ENCODE results near the gene ARRDC2. TPM values are rescaled to one million over a fixed set of nuclear protein-coding genes. Genes with fewer than 3 reads are reported as not detected.

ARRDC2 gene
- total RNA-seq (10 to 100 TPM; 33.5 to 37.1 TPM), polyA plus RNA-seq (45.8 TPM)

DNA sequence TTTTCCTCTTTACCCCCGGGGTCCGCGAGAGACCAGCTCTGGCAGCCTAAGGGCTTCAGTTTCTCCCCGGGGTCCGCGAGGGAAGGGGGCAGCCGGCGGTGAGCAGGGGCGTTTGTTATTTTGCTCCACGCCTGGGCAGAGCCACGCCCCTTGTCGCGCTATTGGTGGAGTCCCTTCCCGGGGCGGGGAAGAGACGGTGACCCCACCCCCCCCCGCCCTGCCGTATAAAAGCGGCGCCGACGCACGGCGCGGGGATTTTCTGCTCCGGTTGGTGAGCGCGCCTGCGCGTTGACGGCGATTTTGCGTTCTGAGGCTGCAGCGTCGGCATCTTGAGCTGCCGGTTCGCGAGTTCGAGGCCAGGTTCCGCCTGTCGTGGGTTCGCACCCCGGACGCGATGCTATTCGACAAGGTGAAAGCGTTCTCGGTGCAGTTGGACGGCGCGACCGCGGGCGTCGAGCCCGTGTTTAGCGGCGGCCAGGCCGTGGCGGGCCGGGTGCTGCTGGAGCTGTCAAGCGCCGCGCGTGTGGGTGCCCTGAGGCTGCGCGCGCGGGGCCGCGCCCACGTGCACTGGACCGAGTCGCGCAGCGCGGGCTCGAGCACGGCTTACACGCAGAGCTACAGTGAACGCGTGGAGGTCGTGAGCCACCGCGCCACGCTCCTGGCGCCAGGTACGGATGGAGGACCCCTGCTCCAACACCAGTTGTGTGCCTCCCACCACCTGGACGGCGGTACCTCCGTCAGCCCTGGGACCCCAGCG, at the start of gene ARRDC2:
ARRDC2 (plus strand) TSS at position 254 of the 757 bp plus-strand sequence; CDS start at position 395, 141 bp downstream.
- H3K27me3 Mint-ChIP-seq = peaks cover 0 to 2% of the 10 kb centered on the region in 2 donors
- H3K4me1 ChIP-seq (ENCODE audit: insufficient read depth, low read length) = peaks cover 41% of the 10 kb centered on the region
- peaks cover 36% of the 10 kb centered on the region for H3K36me3 ChIP-seq (ENCODE audit: insufficient read depth, low read length)
- peak within 1 kb of the TSS; percentile 84 to 94 (median 88) for H3K4me3 Mint-ChIP-seq
- no peaks in the 10 kb centered on the region for H3K9me3 Mint-ChIP-seq
- ChIA-PET POLR2A (interaction anchor here (0.8 to 3.1 kb wide), 10 partner anchors 9 to 144 kb away, joined by 3 to 18 read pairs (median 3); partner anchors contain the start of genes IL12RB1, MAST3 and PIK3R2), CTCF (interaction anchor here (0.6 to 9.8 kb wide), 18 partner anchors 8 to 196 kb away, joined by 3 to 168 read pairs (median 6); partner anchors contain the start of genes JAK3, MAST3, PIK3R2 and RAB3A)
- H3K9me3 ChIP-seq (ENCODE audit: low read length) = no peaks in the 10 kb centered on the region
- H3K27ac ChIP-seq (ENCODE audit: low read depth, low read length) = peak within 1 kb of the TSS; percentile 38
- H3K4me3 ChIP-seq (ENCODE audit: low read length) = peak within 1 kb of the TSS; percentile 70
- peaks cover 4 to 59% (median 10%) of the 10 kb centered on the region in 3 donors for H3K36me3 Mint-ChIP-seq
- peak within 1 kb of the TSS; percentile 90 to 99 (median 97) for H3K27ac Mint-ChIP-seq
- H3K4me1 Mint-ChIP-seq = peaks cover 16 to 37% (median 35%) of the 10 kb centered on the region in 3 donors
- no peaks in the 10 kb centered on the region for H3K27me3 ChIP-seq (ENCODE audit: insufficient read depth, low read length, poor library complexity, severe bottlenecking)
- DNase-seq = peak; percentile 85 to 93 (median 87)

- Mint-ChIP-seq H3K4me3 (no peak overlapping the region), H3K27ac (no peak overlapping the region), H3K9me3 (peaks cover 0 to 2% (median 0%) of the 10 kb centered on the region in 5 donors), H3K36me3 (no peaks in the 10 kb centered on the region), H3K27me3 (peaks cover 38 to 50% of the 10 kb centered on the region in 2 donors), H3K4me1 (peaks cover 7 to 12% (median 8%) of the 10 kb centered on the region in 3 donors)
- Histone ChIP-seq H3K36me3 (ENCODE audit: insufficient read depth, low read length) (no peaks in the 10 kb centered on the region), H3K27ac (ENCODE audit: low read depth, low read length) (no peak overlapping the region), H3K4me3 (ENCODE audit: low read length) (no peak overlapping the region), H3K4me1 (ENCODE audit: insufficient read depth, low read length) (no peaks in the 10 kb centered on the region), H3K27me3 (ENCODE audit: insufficient read depth, low read length, poor library complexity, severe bottlenecking) (peaks cover 18% of the 10 kb centered on the region), H3K9me3 (ENCODE audit: low read length) (no peaks in the 10 kb centered on the region)
- ChIA-PET CTCF (no interaction called here), POLR2A (no interaction called here)
- DNase-seq = no peak
These were observed 43.9 kb upstream of the ARRDC2 start for GRCh38 chr19:17963936-17964691.

DNA sequence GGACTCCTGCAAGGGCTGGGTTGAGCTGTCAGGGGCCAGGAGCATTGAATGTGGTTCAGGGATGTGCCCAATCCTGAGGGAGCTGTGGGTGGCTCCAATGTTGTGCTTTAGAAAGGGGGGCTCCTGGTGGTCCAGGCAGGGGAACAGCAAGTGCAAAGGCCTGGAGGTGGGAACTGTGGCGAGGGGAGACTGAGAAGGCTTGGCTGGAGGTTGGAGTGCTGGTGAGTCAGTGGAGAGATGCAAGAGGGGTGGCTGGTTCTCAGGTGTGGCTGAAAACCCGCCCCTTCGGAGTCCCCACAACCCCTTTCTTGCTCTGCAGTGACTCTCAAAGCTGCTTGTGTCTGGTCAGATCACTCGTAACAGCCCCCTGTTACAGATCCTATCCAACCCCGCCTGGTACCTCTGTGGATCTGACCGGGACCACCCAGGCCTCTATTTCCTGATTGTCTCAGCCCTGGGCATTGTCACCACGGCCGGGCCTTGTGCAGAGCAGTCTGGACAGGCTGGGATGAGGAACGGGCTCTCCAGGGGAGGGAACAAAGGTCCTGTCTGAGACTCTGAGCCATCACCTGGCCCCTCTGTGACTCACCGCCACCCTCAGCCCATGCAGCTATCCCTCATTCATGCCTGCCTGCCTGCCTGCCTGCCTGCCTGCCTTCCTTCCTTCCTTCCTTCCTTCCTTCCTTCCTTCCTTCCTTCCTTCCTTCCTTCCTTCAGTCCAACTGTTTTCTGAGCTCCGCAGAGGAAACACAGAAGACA, 42.4 kb upstream of the ARRDC2 start:
- POLR2A ChIA-PET = no interaction called here
- CTCF ChIA-PET = interaction anchor here (1.0 kb wide), 1 partner anchor 106 kb away, joined by 3 read pairs; the partner anchor contains the start of gene RPL18A
- peaks cover 18% of the 10 kb centered on the region for H3K27me3 ChIP-seq (ENCODE audit: insufficient read depth, low read length, poor library complexity, severe bottlenecking)

GRCh38 chr19:17966129-17966483, 41.9 kb upstream of the ARRDC2 start:
- H3K9me3 Mint-ChIP-seq = peaks cover 0 to 2% (median 0%) of the 10 kb centered on the region in 5 donors
- H3K4me1 ChIP-seq (ENCODE audit: insufficient read depth, low read length) = no peaks in the 10 kb centered on the region
- POLR2A ChIA-PET = no interaction called here
- H3K27ac ChIP-seq (ENCODE audit: low read depth, low read length) = no peak overlapping the region
- H3K9me3 ChIP-seq (ENCODE audit: low read length) = no peaks in the 10 kb centered on the region
- peaks cover 39 to 53% of the 10 kb centered on the region in 2 donors for H3K27me3 Mint-ChIP-seq
- no peak overlapping the region for H3K4me3 Mint-ChIP-seq
- H3K36me3 Mint-ChIP-seq = no peaks in the 10 kb centered on the region
- H3K4me1 Mint-ChIP-seq = peaks cover 7 to 12% (median 8%) of the 10 kb centered on the region in 3 donors
- CTCF ChIA-PET = interaction anchor here (1.0 kb wide), 1 partner anchor 107 kb away, joined by 3 read pairs; the partner anchor contains the start of gene RPL18A
- no peak overlapping the region for H3K27ac Mint-ChIP-seq
- no peak overlapping the region for H3K4me3 ChIP-seq (ENCODE audit: low read length)
- H3K36me3 ChIP-seq (ENCODE audit: insufficient read depth, low read length) = no peaks in the 10 kb centered on the region
- H3K27me3 ChIP-seq (ENCODE audit: insufficient read depth, low read length, poor library complexity, severe bottlenecking) = peaks cover 18% of the 10 kb centered on the region
- no peak for DNase-seq

More for the DNA sequence above, 42.4 kb upstream of the ARRDC2 start:
- Histone ChIP-seq H3K27ac (ENCODE audit: low read depth, low read length) (no peak overlapping the region), H3K36me3 (ENCODE audit: insufficient read depth, low read length) (no peaks in the 10 kb centered on the region), H3K4me1 (ENCODE audit: insufficient read depth, low read length) (no peaks in the 10 kb centered on the region), H3K9me3 (ENCODE audit: low read length) (no peaks in the 10 kb centered on the region), H3K4me3 (ENCODE audit: low read length) (no peak overlapping the region)
- DNase-seq = no peak
- Mint-ChIP-seq H3K36me3 (no peaks in the 10 kb centered on the region), H3K9me3 (peaks cover 0 to 2% (median 0%) of the 10 kb centered on the region in 5 donors), H3K4me3 (peak overlapping the region in 1 of 7 donors; percentile 33), H3K4me1 (peaks cover 7 to 12% (median 8%) of the 10 kb centered on the region in 3 donors), H3K27me3 (peaks cover 39 to 53% of the 10 kb centered on the region in 2 donors), H3K27ac (no peak overlapping the region)

GRCh38 chr19:17966550-17967256, 41.3 kb upstream of the ARRDC2 start, which contains the start of gene KCNN1:
TSS of gene KCNN1 (plus strand) at chr19:17967107. CDS start at chr19:17973889, 6,782 bp downstream.
- H3K27ac ChIP-seq (ENCODE audit: low read depth, low read length) = no peak within 1 kb of the TSS
- no peaks in the 10 kb centered on the region for H3K36me3 ChIP-seq (ENCODE audit: insufficient read depth, low read length)
- peak within 1 kb of the TSS in 6 of 7 donors; percentile 39 to 67 (median 62) for H3K4me3 Mint-ChIP-seq
- no peak within 1 kb of the TSS for H3K4me3 ChIP-seq (ENCODE audit: low read length)
- POLR2A ChIA-PET = no interaction called here
- CTCF ChIA-PET = interaction anchor here (0.8 kb wide), 1 partner anchor 31 kb away, joined by 3 read pairs; no protein-coding TSS in a partner anchor
- peaks cover 18% of the 10 kb centered on the region for H3K27me3 ChIP-seq (ENCODE audit: insufficient read depth, low read length, poor library complexity, severe bottlenecking)
- peaks cover 7 to 12% (median 8%) of the 10 kb centered on the region in 3 donors for H3K4me1 Mint-ChIP-seq
- no peaks in the 10 kb centered on the region for H3K36me3 Mint-ChIP-seq
- peaks cover 0 to 2% (median 0%) of the 10 kb centered on the region in 5 donors for H3K9me3 Mint-ChIP-seq
- no peaks in the 10 kb centered on the region for H3K9me3 ChIP-seq (ENCODE audit: low read length)
- no peaks in the 10 kb centered on the region for H3K4me1 ChIP-seq (ENCODE audit: insufficient read depth, low read length)
- peaks cover 39 to 53% of the 10 kb centered on the region in 2 donors for H3K27me3 Mint-ChIP-seq
- no peak within 1 kb of the TSS for H3K27ac Mint-ChIP-seq
- DNase-seq = no peak

DNA sequence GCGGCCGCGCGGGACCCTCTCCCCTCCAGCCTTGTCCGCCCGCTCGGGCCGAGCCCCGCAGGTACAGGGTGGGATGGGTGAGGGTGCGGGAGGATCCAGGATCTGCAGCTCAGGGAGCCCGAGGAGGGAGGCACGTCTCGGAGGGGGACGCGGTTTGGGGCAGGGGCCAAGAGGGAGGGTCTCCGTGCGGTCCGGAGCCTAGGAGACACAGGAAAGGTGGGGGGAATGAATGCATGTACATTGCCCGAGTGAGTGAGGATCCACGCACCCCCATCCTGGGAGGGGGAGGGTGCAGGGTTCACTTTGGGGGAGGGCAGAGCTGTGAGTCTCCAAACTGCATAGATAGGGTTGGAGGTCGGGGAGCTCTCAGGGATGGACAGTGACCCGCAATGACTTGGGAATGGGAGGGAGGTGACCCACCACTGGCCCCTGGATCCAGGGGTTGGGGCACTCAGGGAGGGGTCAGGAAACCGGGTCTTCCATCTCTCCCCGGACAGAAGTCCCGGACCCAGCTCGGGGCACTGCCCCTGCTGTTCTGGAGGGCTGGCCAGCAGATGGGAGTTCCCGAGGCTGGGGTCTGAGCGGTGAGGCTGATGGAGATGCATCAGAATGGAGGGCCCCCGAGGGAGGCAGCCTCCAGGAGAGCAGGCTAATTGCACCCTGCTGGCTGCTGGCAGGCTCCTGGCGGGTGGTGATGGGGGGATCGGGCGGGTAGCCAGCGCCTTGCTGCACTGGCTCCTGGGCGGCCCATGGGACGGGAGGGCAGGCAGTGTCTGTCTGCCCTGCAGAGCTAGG, 40.5 kb upstream of the ARRDC2 start:
- Histone ChIP-seq H3K4me3 (ENCODE audit: low read length) (no peak overlapping the region), H3K4me1 (ENCODE audit: insufficient read depth, low read length) (no peaks in the 10 kb centered on the region), H3K36me3 (ENCODE audit: insufficient read depth, low read length) (no peaks in the 10 kb centered on the region), H3K9me3 (ENCODE audit: low read length) (no peaks in the 10 kb centered on the region), H3K27me3 (ENCODE audit: insufficient read depth, low read length, poor library complexity, severe bottlenecking) (peaks cover 18% of the 10 kb centered on the region), H3K27ac (ENCODE audit: low read depth, low read length) (no peak overlapping the region)
- Mint-ChIP-seq H3K27me3 (peaks cover 40 to 49% of the 10 kb centered on the region in 2 donors), H3K27ac (no peak overlapping the region), H3K4me1 (peaks cover 7 to 12% (median 8%) of the 10 kb centered on the region in 3 donors), H3K36me3 (no peaks in the 10 kb centered on the region), H3K9me3 (peaks cover 0 to 2% (median 0%) of the 10 kb centered on the region in 5 donors), H3K4me3 (peak overlapping the region in 6 of 7 donors; percentile 39 to 67 (median 62))
- no peak for DNase-seq
- ChIA-PET CTCF (interaction anchor here (0.8 kb wide), 1 partner anchor 30 kb away, joined by 3 read pairs; no protein-coding TSS in a partner anchor), POLR2A (no interaction called here)
